ENCODE results near the gene DENND1A.

The DENND1A gene

DNA sequence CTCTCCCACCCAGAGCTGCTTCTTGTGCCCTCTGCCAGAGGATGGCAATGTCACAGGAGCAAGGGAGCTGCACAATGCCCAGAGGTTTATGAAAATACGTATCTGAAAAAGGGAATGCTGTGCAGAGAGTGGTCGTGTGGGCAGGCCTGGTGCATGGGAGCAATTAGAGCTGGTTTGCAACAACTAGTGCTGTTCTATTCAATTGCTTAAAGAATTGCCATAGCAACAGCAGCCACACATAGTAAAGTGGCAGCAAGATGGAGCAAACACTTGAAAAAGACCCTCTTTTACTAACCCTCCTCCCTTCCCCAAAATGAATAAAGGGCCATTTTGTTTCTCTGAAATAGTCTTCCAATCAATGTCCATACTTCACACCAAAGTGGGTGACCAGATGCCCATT lies 407.7 kb downstream of the DENND1A start:
- TF ChIP-seq, protein P1, sequence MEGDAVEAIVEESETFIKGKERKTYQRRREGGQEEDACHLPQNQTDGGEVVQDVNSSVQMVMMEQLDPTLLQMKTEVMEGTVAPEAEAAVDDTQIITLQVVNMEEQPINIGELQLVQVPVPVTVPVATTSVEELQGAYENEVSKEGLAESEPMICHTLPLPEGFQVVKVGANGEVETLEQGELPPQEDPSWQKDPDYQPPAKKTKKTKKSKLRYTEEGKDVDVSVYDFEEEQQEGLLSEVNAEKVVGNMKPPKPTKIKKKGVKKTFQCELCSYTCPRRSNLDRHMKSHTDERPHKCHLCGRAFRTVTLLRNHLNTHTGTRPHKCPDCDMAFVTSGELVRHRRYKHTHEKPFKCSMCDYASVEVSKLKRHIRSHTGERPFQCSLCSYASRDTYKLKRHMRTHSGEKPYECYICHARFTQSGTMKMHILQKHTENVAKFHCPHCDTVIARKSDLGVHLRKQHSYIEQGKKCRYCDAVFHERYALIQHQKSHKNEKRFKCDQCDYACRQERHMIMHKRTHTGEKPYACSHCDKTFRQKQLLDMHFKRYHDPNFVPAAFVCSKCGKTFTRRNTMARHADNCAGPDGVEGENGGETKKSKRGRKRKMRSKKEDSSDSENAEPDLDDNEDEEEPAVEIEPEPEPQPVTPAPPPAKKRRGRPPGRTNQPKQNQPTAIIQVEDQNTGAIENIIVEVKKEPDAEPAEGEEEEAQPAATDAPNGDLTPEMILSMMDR (IDR thresholded peaks at IDR 0.05; ENCODE audit: insufficient read depth, low read depth, low read length, missing control alignments), result no peak

DNA sequence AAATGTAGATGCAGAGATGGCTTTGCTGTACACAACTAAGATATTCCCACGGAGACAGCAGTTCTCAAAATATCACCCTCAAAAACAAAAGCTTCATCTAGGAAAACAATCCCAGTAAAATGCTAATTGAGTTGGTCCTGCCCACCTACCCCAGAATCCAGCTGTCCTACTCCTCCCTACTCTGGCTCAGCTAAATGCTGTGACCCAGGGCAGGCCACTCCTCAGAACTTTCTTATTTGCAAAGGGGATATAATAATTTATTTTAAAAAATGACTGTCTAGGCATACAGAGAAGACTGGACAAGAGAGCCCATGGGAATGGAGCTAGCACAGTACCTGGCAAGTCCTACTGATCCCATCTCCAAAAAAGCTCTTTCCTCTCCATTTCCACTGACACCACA lies 411.6 kb downstream of the DENND1A start:
- no peak overlapping the region for H3K4me3 ChIP-seq (ENCODE audit: low read length)
- no peak for DNase-seq (ENCODE audit: low read depth)
- TF ChIP-seq, protein P1 (IDR thresholded peaks at IDR 0.05; ENCODE audit: insufficient read depth, low read depth, low read length, missing control alignments), result no peak

More for the DNA sequence above, 407.7 kb downstream of the DENND1A start:
- DNase-seq (ENCODE audit: low read depth), result no peak
- no peak overlapping the region for H3K4me3 ChIP-seq (ENCODE audit: low read length)

- TF ChIP-seq, protein P1 (IDR thresholded peaks at IDR 0.05; ENCODE audit: insufficient read depth, low read depth, low read length, missing control alignments), result no peak
- DNase-seq (ENCODE audit: low read depth), result no peak
- H3K4me3 ChIP-seq (ENCODE audit: low read length), result no peak overlapping the region
These were observed 412.4 kb downstream of the DENND1A start for GRCh38 chr9:123517512-123517911.

GRCh38 chr9:123514766-123515165 lies 415.2 kb downstream of the DENND1A start:
- no peak overlapping the region for H3K4me3 ChIP-seq (ENCODE audit: low read length)
- TF ChIP-seq, protein P1 (IDR thresholded peaks at IDR 0.05; ENCODE audit: insufficient read depth, low read depth, low read length, missing control alignments), result no peak
- no peak for DNase-seq (ENCODE audit: low read depth)

GRCh38 chr9:123513554-123513953 lies 416.4 kb downstream of the DENND1A start:
- TF ChIP-seq, protein P1 (IDR thresholded peaks at IDR 0.05; ENCODE audit: insufficient read depth, low read depth, low read length, missing control alignments), result no peak
- no peak overlapping the region for H3K4me3 ChIP-seq (ENCODE audit: low read length)
- DNase-seq (ENCODE audit: low read depth), result peak; percentile 62

DNA sequence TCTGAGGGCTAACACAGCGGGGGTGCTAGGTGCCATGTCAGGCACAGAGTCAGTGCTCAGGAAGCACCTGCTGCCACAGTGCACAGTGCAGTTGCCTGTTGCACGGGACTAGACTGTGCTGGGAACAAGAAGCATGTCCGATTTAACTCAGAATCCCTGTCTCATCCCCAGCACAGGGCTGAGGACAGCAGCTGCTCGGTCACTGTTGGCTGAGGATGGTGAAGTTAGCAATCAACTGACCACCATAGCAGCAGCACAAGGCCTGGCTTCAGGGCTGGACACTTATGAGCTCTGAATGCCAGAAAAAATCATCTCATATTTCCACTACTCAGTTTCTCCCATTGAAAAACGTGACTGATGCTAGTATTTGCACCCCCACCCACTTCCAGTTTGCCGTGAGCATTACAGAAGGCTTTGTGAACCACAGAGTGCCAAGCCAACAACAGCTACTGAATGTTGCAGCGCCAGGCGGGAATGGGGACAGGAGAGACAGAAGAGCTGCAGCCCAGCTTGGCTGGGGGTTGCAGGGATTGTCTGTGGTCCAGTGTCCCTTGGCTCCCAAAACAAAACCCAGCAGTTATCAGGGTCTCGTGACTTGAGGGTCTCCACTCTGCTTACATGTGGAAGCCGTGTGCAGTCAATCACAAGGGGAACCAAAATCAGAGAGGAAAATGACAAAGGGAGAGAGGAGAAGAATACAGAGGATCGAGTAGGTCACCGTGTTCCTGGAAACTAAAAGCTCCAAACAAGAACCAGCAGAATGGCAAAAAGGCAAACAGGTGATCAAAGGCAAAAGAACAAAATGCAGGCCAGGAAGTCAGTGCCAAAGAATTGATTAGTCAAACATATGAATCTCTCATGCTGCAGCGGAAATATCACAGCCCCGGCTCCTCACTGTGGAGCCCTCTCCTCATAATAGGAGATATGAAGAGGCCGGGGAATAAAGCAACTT lies 418.3 kb downstream of the DENND1A start:
- TF ChIP-seq, protein P1 (IDR thresholded peaks at IDR 0.05; ENCODE audit: insufficient read depth, low read depth, low read length, missing control alignments), result no peak
- H3K4me3 ChIP-seq (ENCODE audit: low read length), result no peak overlapping the region
- DNase-seq (ENCODE audit: low read depth), result no peak
